Fibroblast of lung (primary cell): ENCODE results near the gene TIGD1.

Source experiments
- EZH2 ChIP-seq: IDR thresholded peaks from 2 replicates; pipeline ENCODE4 v1.5.1; 2012; ENCODE audit warnings: low read length, control low read depth, mild to moderate bottlenecking; ENCODE audit errors: missing control alignments
- TF ChIP-seq, protein P1 (sequence below), 2 donors: IDR thresholded peaks in 1 of 2; conservative IDR thresholded peaks in 1 of 2; 1 replicate in 1 of 2; 2 replicates in 1 of 2; pipeline ENCODE4 v1.5.1; 2011 to 2012; ENCODE audit warnings: low read length in 2 of 2, control low read depth in 1 of 2, inconsistent platforms in 1 of 2, low read depth in 1 of 2, mild to moderate bottlenecking in 1 of 2

DNA sequence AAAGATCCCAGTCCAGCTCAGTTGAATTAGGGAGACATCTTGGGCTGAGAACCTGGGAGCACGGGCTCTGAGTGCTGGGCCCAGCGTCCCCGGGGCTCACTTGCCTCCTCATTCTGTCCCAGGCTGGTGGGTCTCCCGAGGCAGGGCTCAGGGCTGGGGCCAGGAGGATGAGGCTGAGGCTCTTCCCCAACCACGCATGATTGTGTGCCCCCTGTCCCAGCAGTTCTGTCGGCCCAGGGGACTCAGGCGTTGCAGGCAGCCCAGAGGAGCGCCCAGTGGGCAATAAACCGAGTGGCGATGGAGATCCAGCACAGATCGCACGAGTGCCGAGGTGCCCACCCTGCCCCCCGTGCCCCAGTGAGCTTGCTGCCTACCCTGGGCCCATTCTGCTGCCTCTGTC is 29.3 kb downstream of the TIGD1 start:
- TF ChIP-seq, protein P1, sequence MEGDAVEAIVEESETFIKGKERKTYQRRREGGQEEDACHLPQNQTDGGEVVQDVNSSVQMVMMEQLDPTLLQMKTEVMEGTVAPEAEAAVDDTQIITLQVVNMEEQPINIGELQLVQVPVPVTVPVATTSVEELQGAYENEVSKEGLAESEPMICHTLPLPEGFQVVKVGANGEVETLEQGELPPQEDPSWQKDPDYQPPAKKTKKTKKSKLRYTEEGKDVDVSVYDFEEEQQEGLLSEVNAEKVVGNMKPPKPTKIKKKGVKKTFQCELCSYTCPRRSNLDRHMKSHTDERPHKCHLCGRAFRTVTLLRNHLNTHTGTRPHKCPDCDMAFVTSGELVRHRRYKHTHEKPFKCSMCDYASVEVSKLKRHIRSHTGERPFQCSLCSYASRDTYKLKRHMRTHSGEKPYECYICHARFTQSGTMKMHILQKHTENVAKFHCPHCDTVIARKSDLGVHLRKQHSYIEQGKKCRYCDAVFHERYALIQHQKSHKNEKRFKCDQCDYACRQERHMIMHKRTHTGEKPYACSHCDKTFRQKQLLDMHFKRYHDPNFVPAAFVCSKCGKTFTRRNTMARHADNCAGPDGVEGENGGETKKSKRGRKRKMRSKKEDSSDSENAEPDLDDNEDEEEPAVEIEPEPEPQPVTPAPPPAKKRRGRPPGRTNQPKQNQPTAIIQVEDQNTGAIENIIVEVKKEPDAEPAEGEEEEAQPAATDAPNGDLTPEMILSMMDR (conservative IDR thresholded peaks at IDR 0.05 in 1 of 2, IDR thresholded peaks at IDR 0.05 in 1 of 2; ENCODE audit: low read depth in 1 of 2, low read length in 2 of 2), result no peak
- TF ChIP-seq EZH2, result no peak
